NCI-H82 treated with DMSO at 0.1 percent for 48 hours (cell line): Measurements from ENCODE around the gene PITX2.
"Not testable (repeated sequence)": the region's sequence is repeated elsewhere in the genome, so short reads cannot be mapped to it uniquely, and the experiment has no call there.

ENCODE experiments used
- DNase-seq: peaks from one replicate; lab custom pipeline; 2025; ENCODE audit not compliant: unreplicated experiment; lab: John Stamatoyannopoulos, UW

PITX2 gene

DNA sequence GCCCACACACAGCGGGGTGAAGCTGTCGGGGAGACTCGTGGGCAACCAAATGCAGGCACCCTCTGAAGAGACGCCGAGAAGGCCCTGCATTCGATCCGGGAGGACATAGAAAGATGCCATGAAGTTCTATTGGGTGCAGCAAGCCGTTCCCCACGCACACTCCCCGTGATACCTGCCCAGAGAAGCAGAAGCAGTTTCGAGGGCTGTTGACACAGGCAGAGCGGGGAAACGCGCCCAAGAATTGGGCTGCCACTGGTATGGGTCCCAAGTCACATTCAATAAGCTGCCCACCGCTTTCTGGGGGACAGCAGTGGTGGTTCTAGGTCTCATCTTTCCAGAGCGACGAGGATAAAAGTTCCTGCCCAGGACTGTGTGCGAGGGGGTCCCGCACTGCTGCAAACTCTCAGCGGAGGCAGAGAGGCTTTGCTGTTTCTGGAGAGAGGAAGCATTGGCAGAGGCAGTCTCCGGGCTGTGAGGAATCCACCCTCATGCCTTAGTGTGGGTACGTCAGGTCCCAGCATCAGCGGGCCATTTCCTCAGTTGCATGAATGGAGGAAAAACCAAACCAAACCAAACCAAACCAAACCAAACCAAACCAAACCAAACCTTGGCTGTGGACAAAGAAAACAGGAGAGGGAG lies 10.1 kb downstream of the PITX2 start:
- DNase-seq = no peak

DNA sequence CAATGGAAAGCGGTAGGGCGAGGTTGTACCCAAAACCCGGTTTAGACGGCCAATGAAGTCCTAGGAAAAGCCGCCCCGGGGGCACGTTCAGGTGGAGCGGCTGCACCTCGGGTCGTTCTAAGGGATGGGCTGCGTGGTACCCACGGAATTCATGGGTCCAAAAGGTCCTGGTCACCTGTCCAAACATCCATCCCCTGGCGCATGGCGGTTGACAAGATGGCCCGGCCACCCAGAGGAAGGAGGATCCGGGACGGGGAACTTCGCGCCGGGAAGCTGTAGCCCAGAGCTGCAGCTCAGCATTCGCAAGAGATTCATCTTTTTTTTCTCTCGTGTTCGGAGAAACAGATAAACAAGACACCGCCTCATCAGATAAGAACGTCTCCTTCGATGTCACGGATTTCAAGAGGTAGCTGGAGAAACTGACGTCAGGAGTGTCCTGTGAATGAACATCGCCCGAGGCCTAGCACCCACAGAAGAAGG lies 10.9 kb downstream of the PITX2 start:
- DNase-seq = no peak

DNA sequence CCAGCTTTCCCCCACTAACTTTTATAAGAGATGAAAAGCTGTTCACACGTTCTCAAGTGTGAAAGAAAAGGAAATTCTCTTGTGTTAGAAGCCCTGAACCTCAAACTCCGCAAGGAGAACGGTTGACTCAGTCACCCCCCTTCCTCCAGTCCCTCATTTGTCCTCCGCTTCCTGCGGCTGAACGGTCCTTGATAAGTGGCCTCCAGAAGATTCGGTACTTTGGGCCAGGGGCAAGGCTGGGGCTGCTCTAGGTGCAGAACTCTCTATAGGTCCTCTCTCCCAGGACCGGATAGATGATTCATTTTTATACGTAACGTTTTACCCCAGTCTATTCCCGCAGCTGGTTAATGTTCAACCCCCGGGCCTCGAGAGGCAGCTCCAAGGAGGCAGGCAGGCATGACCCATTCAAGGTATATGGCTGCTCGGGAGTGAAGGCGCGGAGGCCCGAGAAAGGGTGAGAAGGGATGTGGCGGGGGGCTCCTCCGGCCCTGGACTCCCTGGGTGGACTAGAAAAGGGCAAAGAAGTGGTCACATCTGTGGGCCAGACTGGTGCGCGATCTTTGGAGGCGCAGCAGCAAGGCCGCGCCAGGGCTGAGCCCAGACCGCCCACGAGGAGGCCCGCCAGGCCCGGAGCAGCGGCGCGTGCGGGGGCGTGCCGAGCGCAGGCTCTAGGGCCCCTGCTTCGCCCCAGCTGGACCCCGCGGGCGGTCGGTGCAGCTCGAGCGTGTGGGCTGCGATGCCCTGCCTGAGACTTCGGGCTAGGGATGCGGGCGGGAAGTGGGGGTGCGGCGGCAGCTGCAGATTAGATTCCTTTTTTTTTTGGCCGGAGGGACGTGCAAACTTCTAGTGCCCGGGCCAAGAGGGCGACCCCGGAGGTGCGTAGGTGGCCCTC lies 11.7 kb downstream of the PITX2 start:
- no peak for DNase-seq

DNA sequence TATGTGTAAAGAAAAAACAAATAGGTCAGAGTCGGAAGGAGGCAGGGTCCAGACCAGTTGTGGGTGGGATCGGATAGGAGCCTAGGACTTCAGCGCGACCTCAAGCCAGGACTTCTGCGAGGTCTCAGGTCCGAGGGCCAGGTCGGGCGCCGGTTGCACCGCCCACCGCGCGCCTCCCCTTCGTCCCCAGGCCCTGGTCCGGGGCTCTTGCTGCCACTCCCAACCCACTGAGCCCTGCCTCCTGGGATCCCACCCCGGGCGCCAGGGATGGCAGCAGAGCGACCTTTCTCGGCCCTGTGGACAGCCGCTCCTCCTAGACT lies 12.3 kb downstream of the PITX2 start:
- no peak for DNase-seq

DNA sequence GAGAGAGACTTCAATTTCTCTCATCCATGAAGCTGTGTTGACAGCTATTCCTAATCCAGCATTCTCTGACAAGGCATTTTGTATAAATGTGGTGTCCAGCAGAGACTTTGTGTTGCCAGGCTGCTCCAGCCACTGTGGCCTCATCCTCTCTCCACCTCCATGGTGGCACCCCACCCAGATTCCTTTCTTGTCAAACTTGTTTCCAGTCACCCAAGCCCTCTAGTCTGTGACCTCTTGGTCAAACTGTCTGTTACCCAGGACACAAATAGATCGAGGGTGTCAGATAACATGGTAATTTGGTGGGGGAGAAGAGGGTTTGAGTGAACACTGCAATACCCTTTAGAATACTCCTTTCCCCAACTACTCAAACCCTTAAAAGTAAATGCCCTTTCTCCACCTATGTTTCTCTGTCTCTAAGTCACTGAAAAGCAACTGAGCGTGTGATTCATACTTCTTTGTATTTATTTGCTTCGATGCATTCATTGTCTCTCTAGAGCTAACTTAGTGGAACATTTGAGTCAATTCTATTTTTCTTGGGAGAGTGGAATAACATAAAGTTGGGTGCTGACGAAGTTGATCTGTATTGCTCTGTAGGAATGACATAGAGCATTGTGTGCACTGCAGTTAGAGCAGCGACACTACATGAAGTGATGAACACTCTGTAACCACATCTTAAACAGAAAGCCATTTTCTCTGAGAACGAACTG lies 13.7 kb downstream of the PITX2 start:
- DNase-seq = no peak

DNA sequence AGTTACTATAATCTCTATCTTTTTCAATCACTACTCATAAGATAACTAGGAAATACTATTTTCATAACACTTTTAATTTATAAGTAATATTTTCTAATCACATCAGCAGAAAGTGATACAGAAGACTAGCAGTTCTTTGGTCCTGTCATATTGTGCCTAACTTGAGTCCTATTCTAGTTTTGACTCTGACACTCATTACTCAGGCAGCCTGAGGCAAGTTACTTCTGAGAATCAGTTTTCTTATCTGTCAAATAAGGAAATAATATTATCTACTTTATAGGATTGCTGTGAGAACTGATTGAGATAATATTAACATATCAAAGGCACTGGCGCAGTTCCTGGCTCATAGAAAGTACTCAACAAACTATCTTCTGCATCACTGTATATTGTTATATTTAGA lies 17.8 kb downstream of the PITX2 start:
- DNase-seq = no peak

DNA sequence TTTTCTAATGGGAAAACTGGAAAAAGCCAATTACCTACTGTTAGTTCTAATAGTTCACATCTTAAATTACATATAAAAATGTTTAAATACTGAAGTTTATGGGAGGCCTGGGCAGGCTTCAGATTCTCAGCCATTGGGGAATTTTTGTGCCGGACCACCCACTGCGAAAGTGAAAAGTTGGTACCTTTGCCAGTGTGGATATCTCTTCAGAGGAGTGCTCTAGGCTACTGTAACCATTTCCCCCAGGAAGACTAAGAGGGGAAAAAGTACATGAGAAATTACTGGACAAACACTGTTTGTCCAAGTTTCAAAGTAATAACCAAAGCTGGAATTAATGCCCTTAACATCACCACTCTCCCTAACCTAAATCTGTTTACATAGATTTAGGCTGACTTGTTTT lies 20.8 kb downstream of the PITX2 start:
- no peak for DNase-seq

DNA sequence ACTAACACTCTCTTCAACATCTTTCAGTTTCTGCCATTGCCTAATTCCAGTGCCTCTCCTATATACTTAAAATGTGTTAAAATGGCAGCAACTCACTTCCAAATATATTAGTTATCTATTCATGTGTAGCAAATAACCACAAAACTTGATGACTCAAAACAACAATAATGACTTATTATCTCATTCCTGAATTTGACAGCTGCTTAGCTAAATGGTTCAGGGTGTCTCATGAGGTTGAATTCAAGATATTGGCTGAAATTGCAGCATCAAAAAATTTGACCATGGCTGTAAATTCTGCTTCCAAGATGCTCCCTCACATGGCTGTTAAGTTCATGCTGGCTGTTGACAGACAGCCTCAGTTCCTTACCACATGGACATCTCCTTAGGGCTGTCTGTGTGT lies 25.3 kb downstream of the PITX2 start:
- DNase-seq = no peak

DNA sequence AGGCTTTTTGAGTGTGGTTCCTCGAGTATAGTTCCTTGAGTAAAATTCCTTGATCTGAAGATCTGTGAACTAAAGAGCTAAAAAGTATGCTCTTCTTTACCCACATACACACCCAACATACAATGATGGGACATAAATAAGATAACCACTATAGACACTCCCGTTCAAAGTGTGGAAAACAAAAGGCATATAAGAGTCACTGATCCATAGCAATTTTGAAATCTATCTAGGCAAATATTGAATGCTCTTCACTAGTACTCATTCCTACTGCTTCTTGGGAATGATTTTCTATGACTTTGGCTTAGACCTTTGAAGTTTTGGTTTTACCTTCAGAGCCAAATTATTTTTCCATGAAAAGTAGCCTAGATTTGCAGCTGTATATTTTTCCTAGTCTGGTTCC lies 26.4 kb downstream of the PITX2 start:
- no peak for DNase-seq

DNA sequence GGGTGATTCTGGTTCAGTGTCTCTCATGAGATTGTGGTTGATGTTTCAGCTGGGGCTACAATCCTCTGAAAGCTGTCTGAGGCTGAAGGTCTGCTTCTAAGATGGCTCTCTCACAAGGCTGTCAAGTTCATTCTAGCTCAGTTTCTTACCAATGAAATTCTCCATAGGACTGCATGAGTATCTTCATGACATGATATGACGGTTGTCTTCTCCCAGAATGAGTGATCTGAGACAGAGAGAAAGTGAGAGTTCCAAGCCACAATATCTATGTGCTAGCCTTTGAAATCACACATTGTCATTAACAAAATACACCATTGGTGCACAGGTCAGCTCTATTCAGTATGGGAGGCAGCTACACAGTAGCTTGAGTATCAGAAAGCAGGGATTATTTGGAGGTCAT lies 27.3 kb downstream of the PITX2 start:
- no peak for DNase-seq

DNA sequence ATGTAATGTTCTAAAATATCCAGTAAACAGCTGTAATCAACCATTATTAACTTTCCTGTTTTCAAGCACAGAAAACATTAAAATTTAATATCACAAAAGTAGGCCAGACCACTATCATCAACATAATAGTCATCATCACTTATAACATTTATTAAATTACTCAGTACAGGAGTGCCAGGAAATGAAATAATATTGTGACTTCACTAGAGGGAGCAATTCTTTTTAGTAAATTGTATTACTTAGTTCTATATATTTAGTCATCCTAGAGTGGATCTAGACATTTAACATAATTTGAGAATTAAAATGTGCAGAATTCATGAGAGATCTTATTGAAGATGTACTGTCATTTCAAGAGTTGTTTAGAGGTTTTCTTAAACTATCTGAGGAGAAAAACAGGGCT lies 33.6 kb downstream of the PITX2 start:
- DNase-seq = no peak

DNA sequence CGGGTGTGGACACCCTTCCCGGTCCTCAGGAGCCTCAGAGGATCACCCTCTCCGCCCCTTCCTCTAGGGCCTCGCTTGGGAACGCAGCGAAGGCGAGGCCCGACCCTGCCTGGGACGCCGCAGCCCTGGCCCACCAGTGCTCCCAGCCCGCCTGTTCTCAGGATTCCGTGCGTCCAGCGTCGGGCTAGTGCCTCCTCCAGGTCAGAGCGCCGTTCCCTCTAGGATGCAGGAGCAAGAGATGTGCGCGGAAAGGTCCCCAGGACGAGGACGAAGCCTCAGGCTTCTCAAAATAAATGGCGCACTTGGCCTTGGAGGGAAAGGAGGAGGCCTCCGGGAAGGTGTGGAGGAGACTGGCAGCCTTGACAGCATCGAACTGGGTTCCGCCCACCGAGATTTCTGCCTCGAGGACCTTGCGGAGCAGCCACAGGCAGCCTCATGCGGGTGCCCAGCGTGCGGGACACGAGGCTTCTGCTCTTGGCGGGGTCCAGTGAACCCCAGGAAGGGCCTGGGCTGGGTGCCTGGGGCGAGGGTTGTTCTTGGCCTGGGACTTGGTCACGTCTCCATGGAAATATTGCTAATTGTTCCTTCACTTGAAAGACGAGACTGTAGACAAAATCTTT lies 35.1 kb downstream of the PITX2 start:
- DNase-seq = no peak

DNA sequence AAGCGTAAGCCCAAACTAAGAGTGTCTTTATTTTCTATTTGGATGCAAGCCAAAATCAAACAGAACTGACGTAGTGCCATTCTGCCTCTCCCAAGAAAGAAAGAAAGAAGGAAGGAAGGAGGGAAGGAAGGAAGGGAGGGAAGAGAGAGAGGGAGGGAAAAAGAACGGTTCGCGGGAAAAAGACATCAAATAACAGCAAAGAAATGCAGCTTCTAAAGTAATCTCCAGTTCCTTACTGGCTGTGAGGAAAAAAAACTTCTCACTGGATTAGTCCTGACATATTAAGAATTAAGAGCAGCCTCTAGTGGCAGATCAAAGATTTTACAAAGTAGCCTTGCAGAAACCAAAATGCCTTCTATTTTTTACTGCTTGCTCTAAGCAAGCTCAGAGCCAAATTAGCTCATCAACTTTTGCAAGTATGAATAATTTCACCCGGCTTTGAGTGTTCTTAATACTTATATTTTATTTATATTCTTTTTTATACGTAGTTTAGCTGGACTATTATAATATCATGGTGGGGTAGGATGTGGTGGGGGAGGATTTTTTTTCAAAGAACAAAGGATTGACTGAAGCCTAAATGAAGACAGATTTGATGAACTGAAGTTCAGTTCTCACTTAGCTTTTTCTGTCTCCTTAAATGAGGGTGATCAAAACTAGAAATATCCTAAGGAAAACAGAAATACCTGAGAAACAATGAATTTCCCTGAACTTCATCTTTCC lies 36.6 kb downstream of the PITX2 start:
- peak; percentile 6 for DNase-seq

DNA sequence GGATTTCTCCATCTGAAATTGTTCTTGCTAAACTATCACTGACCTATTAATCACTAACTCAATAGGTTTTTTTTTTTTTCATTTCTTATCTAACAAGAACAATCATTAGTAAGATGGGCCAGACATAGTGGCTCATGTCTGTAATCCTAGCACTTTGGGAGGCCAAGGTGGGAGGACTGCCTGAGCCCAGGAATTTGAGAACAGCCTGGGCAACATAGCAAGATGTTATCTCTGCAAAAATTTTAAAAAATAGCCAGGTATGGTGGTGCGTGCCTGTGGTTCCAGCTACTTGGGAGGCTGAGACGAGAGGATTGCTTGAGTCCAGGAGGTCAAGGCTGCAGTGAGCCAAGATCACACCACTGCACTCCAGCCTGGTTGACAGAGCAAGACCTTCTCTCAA lies 46.2 kb downstream of the PITX2 start:
- DNase-seq = not testable (repeated sequence)
